Fibroblast of the aortic adventitia (primary cell): ENCODE results near the gene PRDM16. TPM values are rescaled to one million over a fixed set of nuclear protein-coding genes. Genes with fewer than 3 reads are reported as not detected.

Source experiments
- DNase-seq: peaks from one replicate; pipeline ENCODE4 v3.0.0-alpha.2; 2010; ENCODE audit warnings: low read depth
- H3K4me3 ChIP-seq: 2 replicates; pipeline ENCODE4 v1.5.1; 2011; ENCODE audit warnings: low read depth, mild to moderate bottlenecking, control low read depth, low read length, moderate library complexity
- CTCF ChIP-seq: IDR thresholded peaks from 2 replicates; pipeline ENCODE4 v1.5.1; 2011; ENCODE audit warnings: mild to moderate bottlenecking, low read length, control low read depth, inconsistent platforms; ENCODE audit not compliant: insufficient read depth
- total RNA-seq: library from RNA; depleted of rRNA; stranded (reverse); fragments of >200 nt; gene quantifications from 2 replicates; pipeline ENCODE4 v1.2.3, GENCODE V29; 2012; ENCODE audit warnings: low replicate concordance

PRDM16 gene
- total RNA-seq, 1 donor: 11.3 TPM

- TF ChIP-seq CTCF: no peak
- H3K4me3 ChIP-seq: no peak overlapping the region
- no peak for DNase-seq
Observed at GRCh38 chr1:3356827-3357460, 287.9 kb downstream of the PRDM16 start.

GRCh38 chr1:3357526-3358297 lies 288.7 kb downstream of the PRDM16 start:
- DNase-seq: no peak
- no peak for TF ChIP-seq CTCF
- H3K4me3 ChIP-seq: no peak overlapping the region

- no peak for DNase-seq
- H3K4me3 ChIP-seq: no peak overlapping the region
- TF ChIP-seq CTCF: no peak
Observed at GRCh38 chr1:3359351-3359750, 290.3 kb downstream of the PRDM16 start.

- no peak for DNase-seq
- H3K4me3 ChIP-seq: no peak overlapping the region
- no peak for TF ChIP-seq CTCF
Observed at GRCh38 chr1:3359756-3360440, 290.9 kb downstream of the PRDM16 start.

- DNase-seq: no peak
- TF ChIP-seq CTCF: no peak
- no peak overlapping the region for H3K4me3 ChIP-seq
Observed at GRCh38 chr1:3360646-3361257, 291.7 kb downstream of the PRDM16 start.

GRCh38 chr1:3363023-3363422 lies 294.0 kb downstream of the PRDM16 start:
- DNase-seq: no peak
- no peak overlapping the region for H3K4me3 ChIP-seq
- no peak for TF ChIP-seq CTCF
